Measurements from ENCODE around the gene MAP2K1.
"Not testable (repeated sequence)": the region's sequence is repeated elsewhere in the genome, so short reads cannot be mapped to it uniquely, and the experiment has no call there.

Gene MAP2K1

DNA sequence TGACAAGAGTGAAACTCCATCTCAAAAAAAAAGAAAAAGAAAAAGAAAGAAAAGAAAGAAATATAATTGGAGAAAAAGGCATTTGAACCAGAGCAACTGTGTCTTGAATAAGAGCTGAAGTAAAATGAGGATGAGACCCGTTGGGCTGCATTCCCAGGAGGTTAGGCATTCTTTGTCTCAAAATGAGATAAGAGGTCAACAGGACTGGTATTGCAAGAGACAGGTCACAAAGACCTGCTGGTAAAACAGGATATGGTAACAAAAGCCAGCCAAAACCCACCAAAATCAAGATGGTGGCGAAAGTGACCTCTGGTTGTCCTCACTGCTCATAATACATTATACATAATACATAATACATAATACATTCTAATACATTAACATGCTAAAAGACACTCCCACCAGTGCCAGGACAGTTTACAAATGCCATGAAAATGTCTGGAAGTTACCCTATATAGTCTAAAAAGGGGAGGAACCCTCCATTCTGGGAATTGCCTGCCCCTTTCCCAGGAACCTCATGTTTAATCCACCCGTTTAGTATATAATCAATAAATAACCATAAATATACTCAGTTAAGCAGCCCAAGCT is 21.7 kb upstream of the MAP2K1 start:
- Histone ChIP-seq H3K4me3 (ENCODE audit: insufficient read length, low read depth) (no peak overlapping the region), H3K9ac (ENCODE audit: insufficient read length, low read depth) (no peak overlapping the region), H3K9me3 (ENCODE audit: insufficient read depth, low read length) (no peaks in the 10 kb centered on the region), H3K27me3 (ENCODE audit: insufficient read depth, insufficient read length) (no peaks in the 10 kb centered on the region), H3K4me1 (ENCODE audit: insufficient read depth, insufficient read length) (peaks cover 2% of the 10 kb centered on the region), H3K36me3 (ENCODE audit: insufficient read depth, insufficient read length, low read length) (no peaks in the 10 kb centered on the region)
- no peak for TF ChIP-seq ZNF274 (IDR thresholded peaks at IDR 0.05; ENCODE audit: low read depth, low read length)
- TF ChIP-seq YY1 (IDR thresholded peaks at IDR 0.05; ENCODE audit: insufficient read depth, insufficient read length), result no peak
- TF ChIP-seq SUZ12 (IDR thresholded peaks at IDR 0.05; ENCODE audit: extremely low read depth, insufficient read depth, insufficient read length), result no peak
- no peak for DNase-seq (ENCODE audit: low read depth, low spot score)

- no peaks in the 10 kb centered on the region for H3K36me3 ChIP-seq (ENCODE audit: insufficient read depth, insufficient read length, low read length)
- TF ChIP-seq ZNF274 (IDR thresholded peaks at IDR 0.05; ENCODE audit: low read depth, low read length) (no peak), SUZ12 (IDR thresholded peaks at IDR 0.05; ENCODE audit: extremely low read depth, insufficient read depth, insufficient read length) (no peak), YY1 (IDR thresholded peaks at IDR 0.05; ENCODE audit: insufficient read depth, insufficient read length) (no peak)
- no peaks in the 10 kb centered on the region for H3K4me1 ChIP-seq (ENCODE audit: insufficient read depth, insufficient read length)
- DNase-seq (ENCODE audit: low read depth, low spot score), result no peak
- H3K4me3 ChIP-seq (ENCODE audit: insufficient read length, low read depth), result no peak overlapping the region
- H3K9ac ChIP-seq (ENCODE audit: insufficient read length, low read depth), result no peak overlapping the region
- peaks cover 11% of the 10 kb centered on the region for H3K9me3 ChIP-seq (ENCODE audit: insufficient read depth, low read length)
- no peaks in the 10 kb centered on the region for H3K27me3 ChIP-seq (ENCODE audit: insufficient read depth, insufficient read length)
Measured at GRCh38 chr15:66369773-66370651, 16.7 kb upstream of the MAP2K1 start.

GRCh38 chr15:66374179-66374578 is 12.5 kb upstream of the MAP2K1 start:
- H3K9ac ChIP-seq (ENCODE audit: insufficient read length, low read depth), result no peak overlapping the region
- no peaks in the 10 kb centered on the region for H3K27me3 ChIP-seq (ENCODE audit: insufficient read depth, insufficient read length)
- no peaks in the 10 kb centered on the region for H3K36me3 ChIP-seq (ENCODE audit: insufficient read depth, insufficient read length, low read length)
- no peak for TF ChIP-seq ZNF274 (IDR thresholded peaks at IDR 0.05; ENCODE audit: low read depth, low read length)
- TF ChIP-seq YY1 (IDR thresholded peaks at IDR 0.05; ENCODE audit: insufficient read depth, insufficient read length), result no peak
- DNase-seq (ENCODE audit: low read depth, low spot score), result no peak
- peaks cover 11% of the 10 kb centered on the region for H3K9me3 ChIP-seq (ENCODE audit: insufficient read depth, low read length)
- no peak overlapping the region for H3K4me3 ChIP-seq (ENCODE audit: insufficient read length, low read depth)
- no peaks in the 10 kb centered on the region for H3K4me1 ChIP-seq (ENCODE audit: insufficient read depth, insufficient read length)

DNA sequence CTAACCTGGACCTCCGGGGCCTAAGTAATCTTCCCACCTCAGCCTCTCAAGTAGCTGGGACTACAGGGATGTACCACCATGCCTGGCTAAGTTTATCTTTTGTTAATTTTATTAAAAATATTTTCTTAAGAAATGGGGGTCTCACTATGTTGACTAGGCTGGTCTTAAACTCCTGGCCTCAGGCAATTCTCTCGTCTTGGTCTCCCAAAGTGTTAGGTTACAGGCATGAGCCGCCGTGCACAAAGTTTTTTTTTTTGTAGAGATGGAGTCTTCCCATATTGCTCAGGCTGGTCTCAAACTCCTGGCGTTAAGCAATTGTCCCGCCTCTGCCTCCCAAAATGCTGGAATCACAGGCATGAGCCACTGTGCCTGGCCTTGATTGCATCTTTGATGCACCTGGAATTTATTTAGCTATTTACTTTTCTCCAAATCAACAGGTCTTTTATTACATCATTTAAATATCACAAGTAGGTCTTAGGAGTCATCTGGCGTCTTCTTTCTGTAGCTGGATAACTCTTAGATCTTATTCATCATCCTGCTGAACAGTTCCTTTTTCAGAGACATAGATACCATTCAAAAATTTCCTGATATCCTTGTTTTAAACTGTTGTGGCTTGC is 7.8 kb upstream of the MAP2K1 start:
- no peaks in the 10 kb centered on the region for H3K36me3 ChIP-seq (ENCODE audit: insufficient read depth, insufficient read length, low read length)
- peaks cover 5% of the 10 kb centered on the region for H3K9me3 ChIP-seq (ENCODE audit: insufficient read depth, low read length)
- no peak overlapping the region for H3K4me3 ChIP-seq (ENCODE audit: insufficient read length, low read depth)
- no peak for TF ChIP-seq ZNF274 (IDR thresholded peaks at IDR 0.05; ENCODE audit: low read depth, low read length)
- no peak for TF ChIP-seq YY1 (IDR thresholded peaks at IDR 0.05; ENCODE audit: insufficient read depth, insufficient read length)
- no peak for TF ChIP-seq SUZ12 (IDR thresholded peaks at IDR 0.05; ENCODE audit: extremely low read depth, insufficient read depth, insufficient read length)
- no peak for DNase-seq (ENCODE audit: low read depth, low spot score)
- H3K27me3 ChIP-seq (ENCODE audit: insufficient read depth, insufficient read length), result no peaks in the 10 kb centered on the region
- H3K4me1 ChIP-seq (ENCODE audit: insufficient read depth, insufficient read length), result no peaks in the 10 kb centered on the region
- H3K9ac ChIP-seq (ENCODE audit: insufficient read length, low read depth), result no peak overlapping the region

DNA sequence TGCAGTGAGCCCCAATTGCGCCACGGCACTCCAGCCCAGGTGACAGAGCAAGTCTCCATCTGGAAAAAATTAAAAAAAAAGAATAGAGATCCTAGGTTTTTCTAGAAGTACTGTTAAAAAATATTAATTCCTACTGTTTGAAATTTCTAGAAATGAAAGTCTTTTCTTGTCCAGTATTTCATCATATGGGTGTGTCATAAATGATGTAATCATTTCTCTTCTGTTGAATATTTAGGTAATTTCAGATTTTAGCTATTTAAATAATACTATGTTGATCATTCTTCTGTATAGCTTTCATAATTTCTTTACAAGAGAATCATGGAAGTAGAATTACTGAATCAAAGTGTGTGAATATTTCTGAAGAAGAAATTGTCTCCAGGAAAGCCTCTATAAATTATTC is 5.3 kb upstream of the MAP2K1 start:
- not testable (repeated sequence) for H3K9ac ChIP-seq (ENCODE audit: insufficient read length, low read depth); DNase-seq (ENCODE audit: low read depth, low spot score); H3K4me3 ChIP-seq (ENCODE audit: insufficient read length, low read depth); H3K27me3 ChIP-seq (ENCODE audit: insufficient read depth, insufficient read length); H3K9me3 ChIP-seq (ENCODE audit: insufficient read depth, low read length); H3K4me1 ChIP-seq (ENCODE audit: insufficient read depth, insufficient read length); H3K36me3 ChIP-seq (ENCODE audit: insufficient read depth, insufficient read length, low read length)

DNA sequence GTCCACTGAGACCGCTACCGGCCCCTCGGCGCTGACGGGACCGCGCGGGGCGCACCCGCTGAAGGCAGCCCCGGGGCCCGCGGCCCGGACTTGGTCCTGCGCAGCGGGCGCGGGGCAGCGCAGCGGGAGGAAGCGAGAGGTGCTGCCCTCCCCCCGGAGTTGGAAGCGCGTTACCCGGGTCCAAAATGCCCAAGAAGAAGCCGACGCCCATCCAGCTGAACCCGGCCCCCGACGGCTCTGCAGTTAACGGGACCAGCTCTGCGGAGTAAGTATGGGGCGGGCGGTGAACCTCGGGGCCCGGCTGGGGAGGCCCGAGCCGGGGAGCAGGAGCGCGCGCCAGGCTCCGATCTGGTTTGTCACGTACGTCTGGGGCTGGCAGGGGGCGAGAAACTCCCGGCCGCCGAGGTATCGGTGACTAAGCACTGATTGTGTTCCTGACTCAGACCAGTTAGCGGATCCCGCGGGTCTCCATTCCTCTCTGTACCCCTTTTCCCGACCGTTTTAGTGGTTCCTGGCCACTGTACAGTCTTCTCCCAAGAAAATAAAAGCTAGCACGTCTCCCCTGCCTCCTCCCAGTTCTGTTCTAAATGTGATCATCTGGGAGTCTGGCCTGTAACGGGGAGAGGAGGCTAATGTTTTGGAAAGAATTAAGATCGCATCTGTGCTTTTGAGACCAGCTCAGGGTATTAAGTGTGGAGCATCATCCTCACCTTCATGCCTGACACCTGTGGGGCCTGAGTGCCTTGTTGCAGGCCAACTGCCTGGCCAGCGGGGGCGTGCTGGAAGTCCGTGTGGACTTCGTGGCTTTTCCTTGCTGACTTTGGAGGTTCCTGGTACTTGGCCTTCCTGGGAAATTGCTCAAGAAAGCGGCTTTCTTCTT is 691 bp downstream of the MAP2K1 start:
- Histone ChIP-seq H3K9ac (ENCODE audit: insufficient read length, low read depth) (peak overlapping the region; percentile 92), H3K4me1 (ENCODE audit: insufficient read depth, insufficient read length) (no peaks in the 10 kb centered on the region), H3K9me3 (ENCODE audit: insufficient read depth, low read length) (no peaks in the 10 kb centered on the region), H3K36me3 (ENCODE audit: insufficient read depth, insufficient read length, low read length) (peaks cover 25% of the 10 kb centered on the region), H3K4me3 (ENCODE audit: insufficient read length, low read depth) (peak overlapping the region; percentile 81), H3K27me3 (ENCODE audit: insufficient read depth, insufficient read length) (no peaks in the 10 kb centered on the region)
- no peak for TF ChIP-seq SUZ12 (IDR thresholded peaks at IDR 0.05; ENCODE audit: extremely low read depth, insufficient read depth, insufficient read length)
- TF ChIP-seq YY1 (IDR thresholded peaks at IDR 0.05; ENCODE audit: insufficient read depth, insufficient read length), result no peak
- no peak for TF ChIP-seq ZNF274 (IDR thresholded peaks at IDR 0.05; ENCODE audit: low read depth, low read length)
- DNase-seq (ENCODE audit: low read depth, low spot score), result peak; percentile 38

GRCh38 chr15:66388043-66388363 is 1.3 kb downstream of the MAP2K1 start:
- peak overlapping the region; percentile 92 for H3K9ac ChIP-seq (ENCODE audit: insufficient read length, low read depth)
- H3K27me3 ChIP-seq (ENCODE audit: insufficient read depth, insufficient read length), result no peaks in the 10 kb centered on the region
- no peak for DNase-seq (ENCODE audit: low read depth, low spot score)
- H3K4me3 ChIP-seq (ENCODE audit: insufficient read length, low read depth), result peak overlapping the region; percentile 81
- H3K4me1 ChIP-seq (ENCODE audit: insufficient read depth, insufficient read length), result no peaks in the 10 kb centered on the region
- H3K36me3 ChIP-seq (ENCODE audit: insufficient read depth, insufficient read length, low read length), result peaks cover 25% of the 10 kb centered on the region
- TF ChIP-seq ZNF274 (IDR thresholded peaks at IDR 0.05; ENCODE audit: low read depth, low read length) (no peak), SUZ12 (IDR thresholded peaks at IDR 0.05; ENCODE audit: extremely low read depth, insufficient read depth, insufficient read length) (no peak), YY1 (IDR thresholded peaks at IDR 0.05; ENCODE audit: insufficient read depth, insufficient read length) (no peak)
- H3K9me3 ChIP-seq (ENCODE audit: insufficient read depth, low read length), result no peaks in the 10 kb centered on the region

Data from NT2/D1 (cell line).